ENCODE data around the gene ZG16B.

DNA sequence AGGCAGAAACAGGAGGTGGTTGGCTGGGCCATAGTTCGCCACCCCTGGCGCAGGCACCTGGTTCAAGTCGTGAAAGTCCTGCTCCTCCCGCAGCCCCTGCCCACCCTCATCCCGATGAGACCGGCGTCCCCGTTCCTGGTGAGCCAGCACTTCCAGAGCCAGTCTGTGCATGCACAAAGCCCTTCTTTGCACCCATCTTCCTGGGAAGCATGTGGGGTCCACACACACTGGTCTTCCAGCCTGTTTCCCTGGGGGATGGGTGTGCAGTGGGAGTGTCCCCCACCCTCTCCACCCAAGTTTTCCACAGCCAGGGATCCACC lies 1.6 kb upstream of the ZG16B start:
- TF ChIP-seq, protein P1, sequence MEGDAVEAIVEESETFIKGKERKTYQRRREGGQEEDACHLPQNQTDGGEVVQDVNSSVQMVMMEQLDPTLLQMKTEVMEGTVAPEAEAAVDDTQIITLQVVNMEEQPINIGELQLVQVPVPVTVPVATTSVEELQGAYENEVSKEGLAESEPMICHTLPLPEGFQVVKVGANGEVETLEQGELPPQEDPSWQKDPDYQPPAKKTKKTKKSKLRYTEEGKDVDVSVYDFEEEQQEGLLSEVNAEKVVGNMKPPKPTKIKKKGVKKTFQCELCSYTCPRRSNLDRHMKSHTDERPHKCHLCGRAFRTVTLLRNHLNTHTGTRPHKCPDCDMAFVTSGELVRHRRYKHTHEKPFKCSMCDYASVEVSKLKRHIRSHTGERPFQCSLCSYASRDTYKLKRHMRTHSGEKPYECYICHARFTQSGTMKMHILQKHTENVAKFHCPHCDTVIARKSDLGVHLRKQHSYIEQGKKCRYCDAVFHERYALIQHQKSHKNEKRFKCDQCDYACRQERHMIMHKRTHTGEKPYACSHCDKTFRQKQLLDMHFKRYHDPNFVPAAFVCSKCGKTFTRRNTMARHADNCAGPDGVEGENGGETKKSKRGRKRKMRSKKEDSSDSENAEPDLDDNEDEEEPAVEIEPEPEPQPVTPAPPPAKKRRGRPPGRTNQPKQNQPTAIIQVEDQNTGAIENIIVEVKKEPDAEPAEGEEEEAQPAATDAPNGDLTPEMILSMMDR (tag by site-specific recombination; IDR thresholded peaks at IDR 0.05), result no peak
- TF ChIP-seq ZNF501 (tag by site-specific recombination; IDR thresholded peaks at IDR 0.05) (no peak), TSHZ1 (tag by site-specific recombination; IDR thresholded peaks at IDR 0.05; ENCODE audit: borderline replicate concordance) (no peak), YY2 (tag by site-specific recombination; IDR thresholded peaks at IDR 0.05) (no peak), MYNN (tag by site-specific recombination; IDR thresholded peaks at IDR 0.05; ENCODE audit: borderline replicate concordance) (no peak)
